Upper lobe of left lung (tissue), 6 donors: ENCODE results near the gene SERPINB10. TPM values are rescaled to one million over a fixed set of nuclear protein-coding genes. Genes with fewer than 3 reads are reported as not detected.

ENCODE experiments used
- ATAC-seq, 2 donors: fragments of 200-7000 bp; cut with Tn5 transposase; one replicate each; pipeline ENCODE4 v1.9.1; 2022; ENCODE audit warnings: mild to moderate bottlenecking in 2 of 2, moderate library complexity in 2 of 2; ENCODE audit not compliant: low FRiP score in 2 of 2
- DNase-seq, 2 donors: peaks; one replicate each; pipeline ENCODE4 v3.0.0-alpha.2; 2019 to 2020
- H3K27ac ChIP-seq, 4 donors: fragments of 200-600 bp; sonication (generic); one replicate each; pipeline ENCODE4 v1.5.1; 2016 to 2019
- H3K27me3 ChIP-seq, 4 donors: fragments of 200-600 bp; sonication (generic); one replicate each; pipeline ENCODE4 v1.5.1; 2017 to 2019
- H3K36me3 ChIP-seq, 4 donors: fragments of 200-600 bp; sonication (generic); one replicate each; pipeline ENCODE4 v1.5.1; 2016 to 2019
- H3K4me1 ChIP-seq, 4 donors: fragments of 200-600 bp; sonication (generic); one replicate each; pipeline ENCODE4 v1.5.1; 2018 to 2019
- H3K4me3 ChIP-seq, 4 donors: fragments of 200-600 bp; sonication (generic); one replicate each; pipeline ENCODE4 v1.5.1; 2017 to 2019; ENCODE audit warnings: mild to moderate bottlenecking in 2 of 4, moderate library complexity in 1 of 4
- H3K9me3 ChIP-seq, 4 donors: fragments of 200-600 bp; sonication (generic); one replicate each; pipeline ENCODE4 v1.5.1; 2018 to 2019
- EP300 ChIP-seq, 4 donors: sonication (generic); formaldehyde crosslinking; IDR thresholded peaks; one replicate each; pipeline ENCODE4 v1.5.1; 2017; ENCODE audit warnings: antibody characterized with exemption in 4 of 4, control low read depth in 2 of 4
- POLR2A ChIP-seq, 4 donors: fragments of 450-650 bp; IDR thresholded peaks; one replicate each; pipeline ENCODE4 v1.5.1; 2016 to 2017; ENCODE audit warnings: antibody characterized with exemption in 4 of 4, mild to moderate bottlenecking in 2 of 4
- POLR2AphosphoS5 ChIP-seq, 2 donors: sonication (generic); formaldehyde crosslinking; IDR thresholded peaks; one replicate each; pipeline ENCODE4 v1.5.1; 2017; ENCODE audit warnings: antibody characterized with exemption in 2 of 2
- WGBS, 2 donors: methylation state at CpG; one replicate each; pipeline ENCODE4 v1.1.5; 2017 to 2018; 5-methylcytosine and 5-hydroxymethylcytosine counted together
- total RNA-seq, 6 donors: library from RNA; depleted of rRNA in 4 of 6; stranded (reverse); fragments of >200 nt in 4 of 6; gene quantifications; one replicate each; pipeline versions ENCODE4 v1.1.0 to v1.2.1, GENCODE V29; 2016 to 2021
- TF ChIP-seq, protein P1 (sequence below), 6 experiments: fragments of 450-650 bp in 4 of 6; fragments of 200-600 bp in 2 of 6; sonication (generic) in 2 of 6; IDR thresholded peaks; one replicate each; pipeline ENCODE4 v1.5.1; 2016 to 2019; ENCODE audit warnings: antibody characterized with exemption in 6 of 6
- donor health status: DM: no; HTN: no; CAD: no; lungs with moderate emphysema.
- donor health status: DM: no; HTN: yes; CAD: no; lungs with severe emphysema.

SERPINB10 gene
- total RNA-seq, 6 donors from 2014 or later, result 0.11 to 0.30 TPM; not detected in 4

DNA sequence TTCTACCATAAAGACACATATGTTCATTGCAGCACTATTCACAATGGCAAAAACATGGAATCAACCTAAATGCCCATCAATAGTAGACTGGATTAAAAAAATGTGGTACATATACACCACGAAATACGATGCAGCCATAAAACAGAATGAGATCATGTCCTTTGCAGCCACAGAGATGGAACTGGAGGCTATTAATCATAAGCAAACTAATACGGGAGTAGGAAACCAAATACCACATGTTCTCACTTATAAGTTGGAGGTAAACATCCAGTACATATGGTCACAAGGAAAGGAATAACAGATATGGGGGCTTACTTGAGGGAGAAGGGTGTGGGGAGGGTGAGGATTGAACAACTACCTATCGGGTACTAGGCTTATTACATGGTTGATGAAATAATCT lies 49.0 kb downstream of the SERPINB10 start:
- Histone ChIP-seq H3K4me1 (no peaks in the 10 kb centered on the region), H3K4me3 (no peak overlapping the region), H3K9me3 (no peaks in the 10 kb centered on the region), H3K27ac (no peak overlapping the region), H3K36me3 (no peaks in the 10 kb centered on the region), H3K27me3 (no peaks in the 10 kb centered on the region)
- TF ChIP-seq EP300 (IDR thresholded peaks at IDR 0.05) (no peak), POLR2A (IDR thresholded peaks at IDR 0.05) (no peak), POLR2AphosphoS5 (IDR thresholded peaks at IDR 0.05) (no peak)
- TF ChIP-seq, protein P1, sequence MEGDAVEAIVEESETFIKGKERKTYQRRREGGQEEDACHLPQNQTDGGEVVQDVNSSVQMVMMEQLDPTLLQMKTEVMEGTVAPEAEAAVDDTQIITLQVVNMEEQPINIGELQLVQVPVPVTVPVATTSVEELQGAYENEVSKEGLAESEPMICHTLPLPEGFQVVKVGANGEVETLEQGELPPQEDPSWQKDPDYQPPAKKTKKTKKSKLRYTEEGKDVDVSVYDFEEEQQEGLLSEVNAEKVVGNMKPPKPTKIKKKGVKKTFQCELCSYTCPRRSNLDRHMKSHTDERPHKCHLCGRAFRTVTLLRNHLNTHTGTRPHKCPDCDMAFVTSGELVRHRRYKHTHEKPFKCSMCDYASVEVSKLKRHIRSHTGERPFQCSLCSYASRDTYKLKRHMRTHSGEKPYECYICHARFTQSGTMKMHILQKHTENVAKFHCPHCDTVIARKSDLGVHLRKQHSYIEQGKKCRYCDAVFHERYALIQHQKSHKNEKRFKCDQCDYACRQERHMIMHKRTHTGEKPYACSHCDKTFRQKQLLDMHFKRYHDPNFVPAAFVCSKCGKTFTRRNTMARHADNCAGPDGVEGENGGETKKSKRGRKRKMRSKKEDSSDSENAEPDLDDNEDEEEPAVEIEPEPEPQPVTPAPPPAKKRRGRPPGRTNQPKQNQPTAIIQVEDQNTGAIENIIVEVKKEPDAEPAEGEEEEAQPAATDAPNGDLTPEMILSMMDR (IDR thresholded peaks at IDR 0.05), result no peak
- no peak for ATAC-seq
- DNase-seq, result no peak
- 63 to 65% methylated on average over 4 of the region's 4 CpGs for WGBS, 2 donors

DNA sequence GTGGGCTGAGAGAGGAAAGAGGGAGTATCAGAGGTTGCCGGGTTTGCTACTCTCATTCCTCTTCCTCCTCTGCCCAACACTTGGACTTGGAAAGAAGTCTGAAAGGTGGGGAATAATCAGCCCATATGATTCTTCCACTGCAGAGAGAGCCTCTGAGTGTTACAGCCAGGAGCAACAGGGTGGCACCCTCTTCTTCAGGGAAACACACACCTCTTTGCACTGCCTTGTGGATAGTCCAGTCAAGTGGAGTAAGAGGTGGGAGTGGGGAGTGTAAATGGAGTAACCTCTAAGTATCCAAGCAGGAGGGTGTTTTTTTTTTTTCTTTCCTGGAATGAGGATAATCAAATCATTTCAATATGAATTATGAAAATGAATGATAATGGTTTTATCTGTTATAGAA lies 53.1 kb downstream of the SERPINB10 start:
- Histone ChIP-seq H3K9me3 (no peaks in the 10 kb centered on the region), H3K4me3 (no peak overlapping the region), H3K27ac (no peak overlapping the region), H3K36me3 (no peaks in the 10 kb centered on the region), H3K4me1 (no peaks in the 10 kb centered on the region), H3K27me3 (no peaks in the 10 kb centered on the region)
- WGBS, 2 donors, result 71% methylated on average over 1 of the region's 1 CpG
- ATAC-seq (no peak), DNase-seq (no peak)
- TF ChIP-seq EP300 (IDR thresholded peaks at IDR 0.05) (no peak), POLR2AphosphoS5 (IDR thresholded peaks at IDR 0.05) (no peak), POLR2A (IDR thresholded peaks at IDR 0.05) (no peak)
- TF ChIP-seq, protein P1 (IDR thresholded peaks at IDR 0.05), result no peak

DNA sequence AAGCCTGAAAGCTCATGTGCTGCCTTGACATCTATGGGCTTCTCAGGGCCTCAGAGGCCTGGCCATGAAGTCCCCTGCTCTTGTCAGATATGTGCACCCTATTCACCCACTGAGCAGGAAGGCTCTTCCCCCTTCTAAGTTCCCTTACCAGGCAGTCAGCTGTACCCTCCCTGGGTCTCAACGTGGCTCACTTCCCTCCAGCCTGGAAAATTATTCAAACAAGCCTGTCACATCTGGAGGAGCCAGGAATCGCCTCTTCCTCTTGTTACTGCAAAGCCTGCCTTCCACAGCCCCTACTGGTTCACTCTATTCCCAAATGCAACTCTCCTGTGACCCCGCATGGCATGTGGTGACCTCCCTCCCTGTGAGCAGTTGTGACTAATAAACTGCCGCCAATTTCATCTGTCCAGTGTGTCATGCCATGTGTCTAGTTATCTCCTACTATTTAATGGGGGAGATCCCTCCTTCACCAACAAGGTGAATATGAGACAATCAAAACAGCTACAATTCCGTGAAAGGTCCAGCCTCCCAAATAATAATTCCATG lies 53.8 kb downstream of the SERPINB10 start:
- Histone ChIP-seq H3K9me3 (no peaks in the 10 kb centered on the region), H3K36me3 (no peaks in the 10 kb centered on the region), H3K27ac (no peak overlapping the region), H3K4me1 (no peaks in the 10 kb centered on the region), H3K27me3 (no peaks in the 10 kb centered on the region), H3K4me3 (no peak overlapping the region)
- DNase-seq (no peak), ATAC-seq (peak; percentile 30 to 53)
- TF ChIP-seq POLR2AphosphoS5 (IDR thresholded peaks at IDR 0.05) (no peak), POLR2A (IDR thresholded peaks at IDR 0.05) (no peak), EP300 (IDR thresholded peaks at IDR 0.05) (no peak)
- TF ChIP-seq, protein P1 (IDR thresholded peaks at IDR 0.05), result no peak
- 62 to 71% methylated on average over 5 of the region's 5 CpGs for WGBS, 2 donors

DNA sequence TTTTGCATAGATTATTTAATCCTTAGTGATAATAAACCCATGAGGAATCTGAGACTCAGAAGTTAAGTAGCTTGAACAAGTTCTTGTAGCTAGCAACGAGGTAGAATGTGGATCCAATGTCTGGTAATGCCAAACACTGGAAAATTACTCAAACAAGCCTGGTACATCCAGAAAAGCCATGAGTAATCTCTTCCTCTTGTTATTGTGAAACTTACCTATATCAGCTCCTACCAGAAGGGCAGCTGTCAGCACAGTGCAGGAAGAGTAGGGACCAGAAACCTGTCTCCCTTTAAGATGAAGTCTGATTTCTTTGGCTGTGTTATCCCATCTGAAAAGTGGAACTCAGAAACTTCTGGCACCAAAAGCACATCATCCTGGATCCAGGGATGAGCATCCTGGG lies 54.4 kb downstream of the SERPINB10 start:
- Histone ChIP-seq H3K4me1 (no peaks in the 10 kb centered on the region), H3K4me3 (no peak overlapping the region), H3K9me3 (no peaks in the 10 kb centered on the region), H3K27ac (no peak overlapping the region), H3K36me3 (no peaks in the 10 kb centered on the region), H3K27me3 (no peaks in the 10 kb centered on the region)
- TF ChIP-seq POLR2A (IDR thresholded peaks at IDR 0.05), result no peak
- no peak for TF ChIP-seq POLR2AphosphoS5 (IDR thresholded peaks at IDR 0.05)
- no peak for TF ChIP-seq EP300 (IDR thresholded peaks at IDR 0.05)
- TF ChIP-seq, protein P1 (IDR thresholded peaks at IDR 0.05), result no peak
- no peak for DNase-seq
- no peak for ATAC-seq
- WGBS, 2 donors, result 27 to 33% methylated on average over 1 of the region's 1 CpG

DNA sequence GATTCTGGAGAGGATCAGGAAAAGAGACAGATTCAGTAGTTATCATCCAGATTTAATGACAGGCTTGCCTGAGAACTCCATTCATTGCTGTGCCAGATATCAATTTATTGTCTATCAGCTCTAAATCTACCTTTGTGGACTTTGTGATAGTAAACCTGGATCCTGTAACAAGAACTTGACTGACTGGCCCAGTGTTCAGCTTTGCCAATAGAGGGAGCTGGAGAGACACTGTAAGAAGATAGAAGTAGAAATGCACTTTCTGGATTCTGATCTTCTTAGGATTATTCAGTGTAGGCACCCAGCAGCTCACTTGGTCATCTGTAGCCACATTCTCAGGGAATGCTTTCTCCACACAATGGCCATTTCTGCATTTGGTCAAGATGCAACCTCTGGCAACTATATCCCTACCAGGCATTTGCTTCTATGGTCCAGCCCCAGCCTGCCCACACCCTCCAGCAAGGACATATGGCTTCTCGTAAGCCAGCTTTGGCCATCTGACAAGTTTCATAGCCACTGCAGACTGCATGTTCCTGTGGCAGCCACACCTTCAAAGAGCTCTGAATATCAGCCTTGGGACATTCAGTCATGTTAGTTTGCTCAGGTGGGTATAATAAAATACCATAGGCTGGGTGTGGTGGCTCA lies 56.0 kb downstream of the SERPINB10 start:
- H3K36me3 ChIP-seq, result no peaks in the 10 kb centered on the region
- peak in 1 of 2 donors; percentile 42 for DNase-seq
- H3K9me3 ChIP-seq, result no peaks in the 10 kb centered on the region
- H3K4me3 ChIP-seq, result no peak overlapping the region
- peak; percentile 79 to 88 for ATAC-seq
- H3K4me1 ChIP-seq, result no peaks in the 10 kb centered on the region
- H3K27ac ChIP-seq, result no peak overlapping the region
- 53 to 56% methylated on average over 1 of the region's 1 CpG for WGBS, 2 donors
- H3K27me3 ChIP-seq, result no peaks in the 10 kb centered on the region
- no peak for TF ChIP-seq POLR2AphosphoS5 (IDR thresholded peaks at IDR 0.05)
- no peak for TF ChIP-seq POLR2A (IDR thresholded peaks at IDR 0.05)
- no peak for TF ChIP-seq EP300 (IDR thresholded peaks at IDR 0.05)
- TF ChIP-seq, protein P1 (IDR thresholded peaks at IDR 0.05), result peak; percentile 54 to 82 (median 68)
